ENCODE results near the gene RNF5. TPM values are rescaled to one million over a fixed set of nuclear protein-coding genes. Genes with fewer than 3 reads are reported as not detected.
"Not testable (repeated sequence)": the region's sequence is repeated elsewhere in the genome, so short reads cannot be mapped to it uniquely, and the experiment has no call there.

RNF5 gene
- total RNA-seq, 1 experiment from 2014 or later: 45.9 TPM

GRCh38 chr6:32184084-32184640, 6.0 kb downstream of the RNF5 start, which contains the start of gene AGER:
Gene AGER (minus strand): TSS chr6:32184253. CDS start chr6:32184222, 31 bp downstream.
- H3K4me3 ChIP-seq (replicated peaks in 1 of 2; ENCODE audit: low read depth in 1 of 2, low read length in 2 of 2): no peak within 1 kb of the TSS
- peaks cover 9% of the 10 kb centered on the region for H3K79me2 ChIP-seq (ENCODE audit: insufficient read depth, low read length)
- H3K9ac ChIP-seq (ENCODE audit: low read length): peak within 1 kb of the TSS; percentile 33
- no peaks in the 10 kb centered on the region for H3K9me2 ChIP-seq (ENCODE audit: insufficient read depth)
- H3K4me1 ChIP-seq (ENCODE audit: control insufficient read depth in 1 of 2, insufficient read depth in 2 of 2, low read length in 2 of 2): peaks cover 9 to 34% of the 10 kb centered on the region in 2 experiments
- H3K9me3 ChIP-seq (ENCODE audit: control insufficient read depth in 1 of 2, insufficient read depth in 1 of 2, low read depth in 1 of 2, low read length in 2 of 2): no peaks in the 10 kb centered on the region
- ChIA-PET POLR2A (no interaction called here), CTCF (no interaction called here), RAD21 (ENCODE audit: low non-redundant PET in 1 of 2, low total read pairs in 2 of 2, uncharacterized antibody in 2 of 2, unreplicated experiment in 2 of 2) (no interaction called here)
- peak within 1 kb of the TSS; percentile 43 for H3K27ac ChIP-seq (ENCODE audit: low read depth, low read length)
- TF ChIP-seq POLR2AphosphoS5 (IDR thresholded peaks at IDR 0.05; ENCODE audit: low read depth, low read length) (peak; percentile 47), EZH2phosphoT487 (IDR thresholded peaks at IDR 0.05; ENCODE audit: borderline replicate concordance) (no peak)
- ATAC-seq (no peak), DNase-seq (ENCODE audit: low read depth, low spot score) (no peak)
- peaks cover 10 to 13% of the 10 kb centered on the region in 2 experiments; a peak in 3 of 4 replicates for H3K36me3 ChIP-seq (ENCODE audit: control insufficient read depth in 1 of 2, insufficient read depth in 2 of 2, low read length in 2 of 2)
- no peak within 1 kb of the TSS for H2AFZ ChIP-seq (ENCODE audit: low read depth, low read length, poor library complexity, severe bottlenecking)
- no peaks in the 10 kb centered on the region for H4K20me1 ChIP-seq (ENCODE audit: insufficient read depth)
- intact Hi-C loops (cut with micrococcal nuclease): no loop called here
- no TSS peak for BruUV-seq (replicated peaks)
- no peaks in the 10 kb centered on the region for H3K27me3 ChIP-seq (ENCODE audit: insufficient read depth, low read length)
- H3K4me2 ChIP-seq (ENCODE audit: low read length): peak within 1 kb of the TSS; percentile 35; the same call in 1 of the 2 replicates

DNA sequence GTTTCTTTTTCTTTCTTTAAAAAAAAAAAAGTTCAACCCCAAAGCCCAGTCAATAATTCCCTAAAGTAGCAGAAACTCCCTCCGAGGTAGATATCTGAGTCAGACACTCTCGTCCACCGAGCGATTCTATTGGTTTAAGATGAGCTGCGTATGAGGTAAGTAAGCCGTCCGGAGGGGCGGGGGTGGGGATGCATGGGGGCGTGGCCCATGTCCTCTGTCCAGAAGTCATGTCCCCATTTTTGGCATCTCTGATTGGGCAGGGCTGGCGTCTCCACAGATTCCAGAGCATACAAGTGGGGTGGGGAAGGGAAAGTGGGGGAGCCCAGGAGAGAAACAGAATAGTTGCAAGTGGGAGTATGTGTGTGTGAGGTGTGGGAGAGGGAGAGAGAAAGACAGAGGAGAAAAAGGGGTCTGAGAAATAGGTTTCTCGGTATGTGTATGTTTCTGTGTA, 7.5 kb downstream of the RNF5 start:
- Histone ChIP-seq H3K36me3 (ENCODE audit: control insufficient read depth in 1 of 2, insufficient read depth in 2 of 2, low read length in 2 of 2) (peaks cover 10 to 11% of the 10 kb centered on the region in 2 experiments; a peak in 3 of 4 replicates), H3K27ac (ENCODE audit: low read depth, low read length) (peak overlapping the region; percentile 44; the same call in 1 of the 2 replicates), H3K9ac (ENCODE audit: low read length) (peak overlapping the region; percentile 33; the same call in 1 of the 2 replicates), H3K4me1 (ENCODE audit: control insufficient read depth in 1 of 2, insufficient read depth in 2 of 2, low read length in 2 of 2) (peaks cover 6 to 37% of the 10 kb centered on the region in 2 experiments), H3K79me2 (ENCODE audit: insufficient read depth, low read length) (peaks cover 13% of the 10 kb centered on the region), H3K4me2 (ENCODE audit: low read length) (peak overlapping the region; percentile 35), H3K4me3 (replicated peaks in 1 of 2; ENCODE audit: low read depth in 1 of 2, low read length in 2 of 2) (peak overlapping the region; percentile 13 to 23; a peak in 1 of 4 replicates)
- H3K27me3 ChIP-seq (ENCODE audit: insufficient read depth, low read length); RAD21 ChIA-PET (ENCODE audit: low non-redundant PET in 1 of 2, low total read pairs in 2 of 2, uncharacterized antibody in 2 of 2, unreplicated experiment in 2 of 2); BruUV-seq (replicated peaks); intact Hi-C loops (cut with micrococcal nuclease); H3K9me2 ChIP-seq (ENCODE audit: insufficient read depth); H4K20me1 ChIP-seq (ENCODE audit: insufficient read depth); H2AFZ ChIP-seq (ENCODE audit: low read depth, low read length, poor library complexity, severe bottlenecking); H3K9me3 ChIP-seq (ENCODE audit: control insufficient read depth in 1 of 2, insufficient read depth in 1 of 2, low read depth in 1 of 2, low read length in 2 of 2): not testable (repeated sequence)
- DNase-seq (ENCODE audit: low read depth, low spot score): peak; percentile 81
- peak; percentile 74 for ATAC-seq
- ChIA-PET CTCF (interaction anchor here (1.3 kb wide), 1 partner anchor 10 kb away, joined by 4 read pairs; no protein-coding TSS in a partner anchor), POLR2A (interaction anchor here (0.7 to 1.2 kb wide), 5 partner anchors 10 to 786 kb away, joined by 3 to 11 read pairs (median 4); partner anchors contain the start of gene FKBPL)

- peak overlapping the region; percentile 44; the same call in 1 of the 2 replicates for H3K27ac ChIP-seq (ENCODE audit: low read depth, low read length)
- RAD21 ChIA-PET (ENCODE audit: low non-redundant PET in 1 of 2, low total read pairs in 2 of 2, uncharacterized antibody in 2 of 2, unreplicated experiment in 2 of 2); H3K27me3 ChIP-seq (ENCODE audit: insufficient read depth, low read length); H3K9me3 ChIP-seq (ENCODE audit: control insufficient read depth in 1 of 2, insufficient read depth in 1 of 2, low read depth in 1 of 2, low read length in 2 of 2); H3K4me3 ChIP-seq (replicated peaks in 1 of 2; ENCODE audit: low read depth in 1 of 2, low read length in 2 of 2); H2AFZ ChIP-seq (ENCODE audit: low read depth, low read length, poor library complexity, severe bottlenecking); intact Hi-C loops (cut with micrococcal nuclease); H3K9me2 ChIP-seq (ENCODE audit: insufficient read depth); H3K9ac ChIP-seq (ENCODE audit: low read length); BruUV-seq (replicated peaks); DNase-seq (ENCODE audit: low read depth, low spot score); ATAC-seq; H4K20me1 ChIP-seq (ENCODE audit: insufficient read depth): not testable (repeated sequence)
- H3K4me1 ChIP-seq (ENCODE audit: control insufficient read depth in 1 of 2, insufficient read depth in 2 of 2, low read length in 2 of 2): peaks cover 12 to 43% of the 10 kb centered on the region in 2 experiments
- POLR2A ChIA-PET: interaction anchor here (0.7 to 1.2 kb wide), 3 partner anchors 9 to 607 kb away, joined by 3 to 11 read pairs (median 5); partner anchors contain the start of gene FKBPL
- H3K36me3 ChIP-seq (ENCODE audit: control insufficient read depth in 1 of 2, insufficient read depth in 2 of 2, low read length in 2 of 2): peaks cover 5 to 10% of the 10 kb centered on the region in 2 experiments; a peak in 3 of 4 replicates
- peaks cover 13% of the 10 kb centered on the region for H3K79me2 ChIP-seq (ENCODE audit: insufficient read depth, low read length)
- CTCF ChIA-PET: interaction anchor here (1.3 kb wide), 1 partner anchor 9 kb away, joined by 4 read pairs; no protein-coding TSS in a partner anchor
- 0 out of 2 replicates have a peak overlapping the region, but pooled peaks have one; percentile 35 for H3K4me2 ChIP-seq (ENCODE audit: low read length)
Observed at GRCh38 chr6:32186151-32186840, 8.1 kb downstream of the RNF5 start.
